HL-60 (cell line): ENCODE results near the gene TCEA2.

Source experiments
- DNase-seq, 2 experiments: peaks; one replicate each; pipeline ENCODE4 v3.0.0-alpha.2; 2010 to 2020; ENCODE audit warnings: low read depth in 1 of 2, low spot score in 1 of 2
- H3K27ac ChIP-seq: fragments of 250-450 bp; sonication (Bioruptor Pico); replicated peaks from 2 replicates; pipeline ENCODE4 v1.5.1; 2020; ENCODE audit warnings: mild to moderate bottlenecking, moderate library complexity
- H3K27me3 ChIP-seq: fragments of 250-450 bp; sonication (Bioruptor Pico); 2 replicates; pipeline ENCODE4 v1.5.1; 2021; ENCODE audit warnings: mild to moderate bottlenecking, moderate library complexity; ENCODE audit not compliant: insufficient read depth, poor library complexity, severe bottlenecking
- H3K4me3 ChIP-seq: replicated peaks from 2 replicates; pipeline ENCODE4 v1.5.1; 2011; ENCODE audit warnings: mild to moderate bottlenecking, control low read depth, low read length; ENCODE audit not compliant: insufficient read depth
- CTCF ChIP-seq: IDR thresholded peaks from one replicate; pipeline ENCODE4 v1.5.1; 2011; ENCODE audit warnings: low read length, control low read depth, inconsistent platforms; ENCODE audit not compliant: insufficient read depth
- GABPA ChIP-seq: IDR thresholded peaks from 2 replicates; pipeline ENCODE4 v1.6.1; 2012; ENCODE audit warnings: low read depth
- POLR2AphosphoS5 ChIP-seq: IDR thresholded peaks from 2 replicates; pipeline ENCODE4 v1.6.1; 2012; ENCODE audit warnings: low read depth
- REST ChIP-seq: IDR thresholded peaks from 2 replicates; pipeline ENCODE4 v1.6.1; 2012; ENCODE audit warnings: low read depth; ENCODE audit not compliant: insufficient replicate concordance
- SPI1 ChIP-seq: IDR thresholded peaks from 2 replicates; pipeline ENCODE4 v1.6.1; 2012; ENCODE audit warnings: low read depth, mild to moderate bottlenecking, borderline replicate concordance

Gene TCEA2

GRCh38 chr20:64080813-64081623 lies 18.0 kb downstream of the TCEA2 start:
- H3K27me3 ChIP-seq, result no peaks in the 10 kb centered on the region
- TF ChIP-seq POLR2AphosphoS5 (no peak), GABPA (no peak), SPI1 (no peak), REST (no peak), CTCF (no peak)
- peak overlapping the region; percentile 74 for H3K4me3 ChIP-seq
- no peak for DNase-seq
- peak overlapping the region; percentile 95 for H3K27ac ChIP-seq

- no peak overlapping the region for H3K4me3 ChIP-seq
- H3K27me3 ChIP-seq, result no peaks in the 10 kb centered on the region
- no peak for TF ChIP-seq REST
- no peak for TF ChIP-seq POLR2AphosphoS5
- no peak for TF ChIP-seq SPI1
- no peak for DNase-seq
- H3K27ac ChIP-seq, result peak overlapping the region; percentile 95
Measured at GRCh38 chr20:64081624-64081964, 18.6 kb downstream of the TCEA2 start.

- Histone ChIP-seq H3K27ac (peak overlapping the region; percentile 95), H3K27me3 (no peaks in the 10 kb centered on the region), H3K4me3 (no peak overlapping the region)
- TF ChIP-seq CTCF (no peak), POLR2AphosphoS5 (no peak), REST (no peak), GABPA (no peak), SPI1 (no peak)
- DNase-seq, result peak in 1 of 2 experiments; percentile 48
Measured at GRCh38 chr20:64082126-64082731, 19.2 kb downstream of the TCEA2 start.
